SK-N-SH treated with all-trans-retinoic acid at 6 μM for 48 hours (cell line): ENCODE measurements around the gene ENPP7.

Experiments
- BACH2 ChIP-seq: fragments of 250-450 bp; sonication (Bioruptor Pico); IDR thresholded peaks from 2 replicates; pipeline ENCODE4 v1.9.0; 2021; ENCODE audit warnings: mild to moderate bottlenecking, borderline replicate concordance
- ESRRG ChIP-seq: fragments of 250-450 bp; sonication (Bioruptor Pico); IDR thresholded peaks from 2 replicates; pipeline ENCODE4 v1.6.1; 2021; ENCODE audit warnings: mild to moderate bottlenecking
- PPARA ChIP-seq: fragments of 250-450 bp; sonication (Bioruptor Pico); IDR thresholded peaks from 2 replicates; pipeline ENCODE4 v1.5.0; 2020; ENCODE audit warnings: mild to moderate bottlenecking, borderline replicate concordance
- SNAI2 ChIP-seq: fragments of 250-450 bp; sonication (Bioruptor Pico); IDR thresholded peaks from 2 replicates; pipeline ENCODE4 v1.5.0; 2020; ENCODE audit warnings: mild to moderate bottlenecking, moderate library complexity
- TCF4 ChIP-seq: fragments of 250-450 bp; sonication (Bioruptor Pico); IDR thresholded peaks from 2 replicates; pipeline ENCODE4 v1.8.0; 2021; ENCODE audit warnings: mild to moderate bottlenecking, moderate library complexity, borderline replicate concordance
- ZFP30 ChIP-seq: fragments of 450-650 bp; formaldehyde crosslinking; IDR thresholded peaks from 2 replicates; pipeline ENCODE4 v1.5.0; 2022; ENCODE audit warnings: mild to moderate bottlenecking, moderate library complexity

DNA sequence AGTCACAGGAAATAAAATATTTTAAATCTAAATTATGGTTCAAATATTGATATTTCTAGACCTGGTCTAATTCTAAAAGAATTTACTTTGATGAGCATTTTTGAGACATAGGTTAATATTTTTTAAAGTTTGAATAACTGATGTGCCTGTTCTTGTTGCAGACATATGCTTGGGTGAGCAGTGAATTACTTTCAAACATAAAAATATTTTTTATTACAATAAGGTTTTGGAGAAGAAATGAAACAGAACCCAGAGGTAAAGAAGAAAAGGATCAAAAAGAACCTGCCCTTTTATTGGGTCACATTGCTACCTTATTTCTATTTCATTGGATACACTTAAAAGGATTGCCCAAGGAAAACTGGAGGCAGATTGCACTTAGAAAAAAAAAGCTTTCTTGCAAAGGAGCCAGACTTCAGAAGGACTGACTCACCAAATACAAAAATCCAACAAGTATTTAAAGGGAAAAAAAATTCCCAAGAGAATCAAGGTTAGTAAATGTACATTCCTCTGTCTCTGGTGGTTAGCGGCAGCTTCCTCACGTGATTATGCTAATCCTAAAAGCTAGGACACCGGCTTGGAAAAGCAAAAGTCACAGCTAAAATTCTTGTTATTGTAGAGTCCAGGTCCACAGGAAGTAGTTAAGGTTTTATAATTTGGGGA lies 18.5 kb downstream of the ENPP7 start:
- no peak for TF ChIP-seq PPARA (CRISPR knock-in tag)
- TF ChIP-seq ESRRG, result no peak
- TF ChIP-seq SNAI2 (CRISPR knock-in tag), result no peak
- no peak for TF ChIP-seq TCF4 (CRISPR knock-in tag)
- TF ChIP-seq ZFP30 (CRISPR knock-in tag), result no peak
- no peak for TF ChIP-seq BACH2 (CRISPR knock-in tag)
